C4-2B (cell line): ENCODE data around the gene ERC2.
"Not testable (repeated sequence)": the region's sequence is repeated elsewhere in the genome, so short reads cannot be mapped to it uniquely, and the experiment has no call there.

Experiments
- CTCF ChIP-seq: fragments of 450-650 bp; conservative IDR thresholded peaks from 2 replicates; pipeline ENCODE4 v1.5.1; 2017; ENCODE audit warnings: mild to moderate bottlenecking
- ZFX ChIP-seq: fragments of 450-650 bp; IDR thresholded peaks from 2 replicates; pipeline ENCODE4 v1.6.1; 2017

- TF ChIP-seq CTCF, ZFX: not testable (repeated sequence)
Observed at GRCh38 chr3:55831876-55832275, 636.4 kb downstream of the ERC2 start.
